OCI-M2 (cell line): ENCODE results near the gene CHN1.

Experiments used
- DNase-seq: peaks from one replicate; lab custom pipeline; 2025; ENCODE audit not compliant: unreplicated experiment; lab: John Stamatoyannopoulos, UW

The CHN1 gene

DNA sequence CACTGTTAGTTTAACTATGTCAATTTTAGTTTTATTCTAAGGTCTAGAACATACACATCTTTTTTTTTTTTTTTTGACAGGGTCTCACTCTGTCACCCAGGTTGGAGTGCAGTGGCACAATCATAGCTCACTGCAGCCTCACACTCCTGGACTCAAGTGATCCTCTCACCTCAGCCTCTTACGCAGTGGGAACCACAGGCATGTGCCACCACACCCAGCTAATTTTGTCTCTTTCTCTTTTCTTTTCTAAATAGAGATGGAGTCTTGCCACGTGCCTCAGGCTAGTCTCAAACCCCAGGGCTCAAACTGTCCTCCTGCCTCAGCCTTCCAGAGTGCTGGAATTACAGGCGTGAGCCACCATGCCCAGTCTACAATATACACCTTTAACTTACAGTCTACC is 171.4 kb downstream of the CHN1 start:
- DNase-seq, result no peak

DNA sequence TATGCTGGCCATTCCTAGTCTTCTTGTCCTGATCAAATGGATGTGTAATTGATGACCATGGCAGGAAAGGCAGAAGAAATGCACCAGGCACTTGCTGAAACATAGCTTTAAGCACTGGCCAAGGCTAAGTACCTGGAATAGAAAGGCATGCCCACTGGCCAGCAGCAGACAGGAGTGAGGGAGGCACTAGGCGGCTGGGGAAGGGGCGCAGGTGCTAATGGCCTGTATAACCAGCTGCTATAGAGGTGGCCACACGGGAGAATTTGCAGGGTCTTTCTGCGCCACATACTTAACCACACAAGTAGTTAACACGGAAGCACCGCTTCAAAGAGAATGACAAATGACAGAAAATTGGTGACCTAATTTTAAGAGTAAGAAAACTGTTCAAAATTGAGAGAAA is 174.6 kb downstream of the CHN1 start:
- no peak for DNase-seq

DNA sequence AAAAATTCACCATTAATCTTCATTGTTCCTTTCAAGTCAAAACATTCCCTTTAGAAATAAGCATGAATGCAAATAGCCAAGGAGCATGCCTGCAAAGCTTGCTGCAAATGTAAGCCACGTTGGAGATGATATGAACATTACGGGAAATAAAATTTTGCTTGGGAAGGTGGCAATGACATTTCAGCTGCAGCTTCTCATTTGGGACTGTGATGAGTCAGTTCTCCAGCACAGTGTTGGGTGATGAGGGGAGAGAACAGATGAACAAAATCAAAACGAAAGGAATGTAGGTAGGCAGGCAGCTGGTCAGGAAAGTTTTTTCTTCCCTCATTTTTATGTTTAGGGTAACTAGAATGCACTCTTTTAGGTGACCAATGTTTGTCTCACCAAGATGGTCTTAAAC is 175.6 kb downstream of the CHN1 start:
- DNase-seq, result no peak

DNA sequence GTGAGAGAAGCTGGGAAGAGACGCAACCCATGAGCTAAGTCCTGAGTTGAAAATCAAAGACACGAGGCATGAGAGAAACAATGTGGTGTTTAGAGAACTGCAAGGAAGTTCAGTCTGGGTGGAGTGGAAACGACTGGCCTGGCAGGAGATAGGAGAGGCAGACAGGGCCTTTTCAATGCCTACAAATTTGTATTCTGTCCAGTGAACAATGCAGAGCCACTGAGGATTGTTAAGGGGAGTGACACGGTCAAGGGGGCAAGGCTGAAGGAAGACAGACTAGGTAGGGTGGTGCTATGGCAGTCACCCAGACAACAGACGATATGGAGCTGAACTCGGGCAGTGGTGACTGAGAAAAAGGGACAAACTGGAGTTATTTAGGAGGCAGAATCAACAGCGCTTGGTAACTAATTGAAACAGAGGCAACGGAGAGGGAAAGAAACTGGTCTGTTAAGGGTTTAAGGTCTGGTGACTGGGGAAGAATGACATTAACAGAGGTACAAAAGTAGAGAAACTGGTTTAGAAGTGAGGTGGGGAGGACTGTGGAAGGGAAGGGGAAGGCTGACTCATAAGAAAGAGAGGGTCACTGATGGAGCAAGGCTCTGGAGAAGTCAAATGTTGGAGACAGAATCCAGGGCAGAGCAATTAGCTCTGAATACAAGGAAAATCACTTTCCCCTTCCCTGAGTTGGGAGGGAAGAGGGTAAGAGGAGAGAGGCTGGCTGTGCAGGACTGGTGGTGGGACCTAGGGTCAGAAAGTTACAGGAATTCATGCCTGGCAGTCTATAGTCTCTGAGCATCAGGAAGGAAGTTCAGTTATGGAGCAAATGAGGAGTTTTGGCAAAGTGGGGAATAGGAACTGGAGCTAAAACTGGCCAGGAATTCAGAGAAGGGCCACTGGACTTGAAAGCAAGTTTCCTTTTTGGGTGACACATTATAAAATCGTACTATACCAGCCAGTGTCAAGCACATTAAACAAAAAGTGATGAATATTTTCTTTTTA is 177.5 kb downstream of the CHN1 start:
- no peak for DNase-seq

GRCh38 chr2:174826051-174826450 is 179.1 kb downstream of the CHN1 start:
- DNase-seq, result no peak

- no peak for DNase-seq
Observed at GRCh38 chr2:174824068-174824467, 181.1 kb downstream of the CHN1 start.

GRCh38 chr2:174821628-174822027 is 183.6 kb downstream of the CHN1 start:
- DNase-seq, result no peak

DNA sequence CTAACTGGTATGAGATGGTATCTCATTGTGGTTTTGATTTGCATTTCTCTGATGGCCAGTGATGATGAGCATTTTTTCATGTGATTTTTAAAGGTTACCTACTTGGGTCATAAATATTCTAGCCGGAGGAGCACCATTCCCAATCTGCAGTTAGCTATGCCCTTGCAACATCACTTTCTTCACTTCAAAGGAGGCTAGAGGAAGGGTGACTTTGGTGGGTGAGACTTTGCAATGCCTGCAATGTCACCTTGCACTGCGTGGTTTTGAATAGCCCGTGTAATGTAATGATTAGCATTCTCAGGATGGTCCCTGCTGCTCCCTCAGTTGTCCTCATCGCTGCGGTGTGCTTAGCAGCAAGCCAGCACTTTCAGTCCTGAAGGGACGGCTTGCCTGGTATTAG is 184.8 kb downstream of the CHN1 start:
- DNase-seq, result no peak

DNA sequence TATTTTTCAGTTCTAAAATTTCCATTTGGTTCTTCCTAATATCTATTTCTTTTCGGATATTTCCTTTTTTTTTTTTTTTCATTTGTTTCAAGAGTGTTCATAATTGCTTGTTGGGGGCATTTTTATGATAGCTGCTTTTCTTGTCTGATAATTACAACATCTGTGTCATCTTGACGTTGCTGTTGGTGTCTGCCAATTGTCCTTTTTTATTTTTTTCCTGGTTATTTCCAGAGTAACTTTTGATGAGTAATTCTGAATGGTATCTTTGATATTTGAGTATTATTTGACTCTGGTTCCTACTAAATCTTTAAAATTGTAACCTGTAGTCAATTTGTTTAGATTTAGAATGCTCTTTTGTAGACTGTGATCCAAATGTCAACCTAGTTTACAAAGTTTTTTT is 189.7 kb downstream of the CHN1 start:
- no peak for DNase-seq

DNA sequence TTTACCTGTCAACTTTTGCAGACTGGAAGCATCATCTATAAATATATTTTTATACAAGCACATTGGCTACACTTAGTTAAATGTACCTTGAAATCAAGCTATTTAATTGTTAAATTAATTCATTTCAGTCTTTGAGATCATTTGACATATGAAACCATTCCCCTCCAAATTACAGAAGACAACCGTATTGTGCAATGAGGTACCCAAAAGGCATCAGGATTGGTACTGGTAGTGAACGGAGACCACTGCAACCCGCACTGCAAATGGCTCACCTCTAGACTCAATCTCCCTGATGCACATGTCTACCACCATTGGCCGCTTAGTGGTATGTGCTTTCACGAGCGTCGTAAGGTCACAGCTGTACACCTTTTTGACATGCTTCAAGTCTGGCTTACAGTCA is 193.1 kb downstream of the CHN1 start:
- no peak for DNase-seq

DNA sequence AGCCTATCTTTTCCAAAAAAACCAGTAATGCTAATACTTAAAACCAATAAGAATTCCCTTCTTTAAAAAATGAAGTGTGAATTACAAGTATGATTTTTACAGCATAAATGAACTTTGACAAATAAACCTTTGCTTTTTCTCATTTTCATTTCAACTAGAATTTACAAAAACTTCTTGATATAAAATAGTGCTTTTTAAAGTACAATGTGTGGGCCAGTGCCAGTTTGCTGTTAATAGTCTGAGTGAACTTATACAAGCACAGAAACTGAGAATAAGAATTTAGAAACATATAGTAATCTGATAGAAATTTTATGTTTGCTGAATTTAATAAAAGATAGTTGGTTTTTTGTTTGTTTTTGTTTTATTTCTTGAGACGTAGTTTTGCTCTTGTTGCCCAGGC is 197.2 kb downstream of the CHN1 start:
- DNase-seq, result no peak

GRCh38 chr2:174805803-174806202 is 199.4 kb downstream of the CHN1 start:
- no peak for DNase-seq

DNA sequence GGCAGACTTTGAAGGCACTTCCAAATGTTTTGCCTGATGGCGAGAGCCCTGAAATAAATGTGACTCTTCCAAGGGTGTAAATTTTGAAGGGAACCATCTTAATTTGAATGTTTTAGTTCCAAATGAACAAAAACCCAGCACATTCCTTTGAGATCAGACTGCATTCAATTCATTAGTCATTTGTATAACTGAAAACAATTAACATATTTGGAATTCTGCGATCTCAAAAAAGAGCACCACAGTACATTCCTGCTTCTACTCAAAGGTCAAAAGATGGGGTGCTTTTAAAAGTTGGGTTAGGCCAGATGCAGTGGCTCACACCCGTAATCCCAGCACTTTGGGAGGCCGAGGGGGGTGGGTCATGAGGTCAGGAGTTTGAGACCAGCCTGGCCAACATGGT is 202.7 kb downstream of the CHN1 start:
- no peak for DNase-seq

DNA sequence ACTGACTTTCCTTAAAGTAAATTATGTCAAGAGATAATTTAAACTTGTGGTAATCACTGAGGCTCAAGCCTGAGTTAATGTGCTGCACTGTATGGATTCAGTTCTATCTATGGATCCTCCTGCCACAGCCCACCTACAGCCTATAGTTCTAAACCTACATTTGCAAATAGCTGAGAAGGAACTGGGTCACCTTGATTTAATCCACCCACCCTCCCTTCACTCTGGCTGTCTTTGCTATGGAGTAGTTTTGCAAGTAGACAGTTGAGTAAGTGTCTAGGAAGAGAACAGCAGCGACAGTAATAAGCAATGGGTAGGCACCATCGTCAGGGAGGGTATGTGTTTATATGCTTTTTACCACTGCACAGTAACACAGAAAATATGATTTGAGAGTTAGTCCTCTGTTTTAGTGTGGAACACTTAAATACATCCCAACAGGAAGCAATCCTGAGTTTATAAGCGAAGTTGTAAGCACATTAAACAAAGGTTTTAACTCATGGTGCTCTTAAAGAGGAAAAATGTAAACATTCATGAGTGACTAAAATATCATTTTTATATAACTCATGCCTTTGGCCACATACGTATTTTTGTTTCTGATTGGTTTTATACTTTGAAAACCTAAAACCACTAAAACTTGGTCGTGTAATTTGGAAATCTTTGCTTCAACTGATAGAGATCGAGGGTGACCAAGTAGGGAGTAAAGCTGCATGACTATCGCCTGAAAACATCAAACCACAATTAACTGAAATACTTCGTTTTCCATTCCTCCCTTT is 204.6 kb downstream of the CHN1 start:
- DNase-seq, result no peak

GRCh38 chr2:174798801-174799200 is 206.4 kb downstream of the CHN1 start:
- DNase-seq, result no peak

DNA sequence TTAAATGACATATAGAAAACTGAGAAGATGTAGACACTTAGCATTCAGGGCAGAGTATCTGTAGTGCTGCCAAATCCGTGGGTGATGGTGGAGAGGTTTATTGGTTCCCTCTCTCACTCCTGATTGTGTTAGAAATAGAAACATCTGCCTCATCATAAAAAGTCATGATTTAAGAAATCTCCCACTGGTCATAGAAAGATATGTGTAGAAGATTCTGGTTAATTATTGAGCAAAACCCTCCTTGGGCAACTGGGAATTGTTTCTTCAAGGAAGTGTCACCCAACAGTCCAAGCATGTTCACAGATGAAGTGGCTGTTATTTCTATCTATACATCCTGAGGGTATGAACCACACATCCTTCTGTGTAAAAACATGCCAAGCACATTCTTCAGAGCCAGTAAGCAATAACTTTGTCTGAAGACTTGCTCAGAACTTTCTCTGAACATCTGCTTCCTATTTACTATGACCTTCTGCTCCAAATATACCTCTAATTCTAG is 207.4 kb downstream of the CHN1 start:
- no peak for DNase-seq

DNA sequence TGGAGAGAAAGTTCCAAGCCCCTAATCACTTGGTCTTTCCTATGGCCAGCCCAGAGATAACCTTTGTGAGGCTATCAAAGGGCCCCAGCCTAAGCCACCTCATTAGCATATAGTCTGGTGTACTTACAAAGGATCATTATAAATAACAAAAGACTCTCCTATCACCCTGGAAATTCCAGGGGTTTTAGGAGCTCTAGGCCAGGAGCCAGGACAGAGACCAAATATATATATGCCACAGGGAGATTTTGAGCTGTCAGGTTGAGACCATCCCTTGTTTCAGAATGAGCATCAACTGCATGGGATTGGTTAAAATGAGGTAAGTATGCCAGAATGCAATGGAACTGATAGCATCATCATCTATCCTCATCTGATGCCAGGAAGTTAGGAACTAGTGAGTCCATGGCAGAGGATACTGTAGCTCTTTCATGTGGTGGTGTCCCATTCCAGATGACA is 208.8 kb downstream of the CHN1 start:
- DNase-seq, result no peak

DNA sequence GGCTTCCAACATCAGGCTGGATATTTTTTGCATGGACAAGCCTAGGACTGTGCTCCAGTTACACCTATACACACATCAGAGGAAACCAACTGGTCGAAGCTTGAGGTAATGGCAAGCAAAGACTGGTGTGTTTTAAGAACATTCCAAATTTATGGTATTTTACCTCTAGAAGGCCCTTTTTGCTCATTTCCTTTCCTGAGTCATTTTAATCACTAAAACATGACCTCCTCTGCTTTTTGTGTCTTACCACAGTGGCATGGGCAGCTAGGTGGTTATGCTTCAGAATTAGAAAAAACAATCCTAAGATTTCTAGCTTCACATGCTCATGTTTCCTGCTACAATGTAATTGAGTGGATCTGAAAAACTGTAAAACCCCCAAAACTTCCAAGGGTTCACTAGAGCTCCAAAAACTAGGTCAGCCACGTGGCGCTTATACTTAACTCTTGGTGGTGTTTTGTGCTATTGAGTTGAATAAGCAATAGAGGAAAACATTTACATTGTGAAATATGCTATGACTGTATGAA is 210.3 kb downstream of the CHN1 start:
- DNase-seq, result no peak

DNA sequence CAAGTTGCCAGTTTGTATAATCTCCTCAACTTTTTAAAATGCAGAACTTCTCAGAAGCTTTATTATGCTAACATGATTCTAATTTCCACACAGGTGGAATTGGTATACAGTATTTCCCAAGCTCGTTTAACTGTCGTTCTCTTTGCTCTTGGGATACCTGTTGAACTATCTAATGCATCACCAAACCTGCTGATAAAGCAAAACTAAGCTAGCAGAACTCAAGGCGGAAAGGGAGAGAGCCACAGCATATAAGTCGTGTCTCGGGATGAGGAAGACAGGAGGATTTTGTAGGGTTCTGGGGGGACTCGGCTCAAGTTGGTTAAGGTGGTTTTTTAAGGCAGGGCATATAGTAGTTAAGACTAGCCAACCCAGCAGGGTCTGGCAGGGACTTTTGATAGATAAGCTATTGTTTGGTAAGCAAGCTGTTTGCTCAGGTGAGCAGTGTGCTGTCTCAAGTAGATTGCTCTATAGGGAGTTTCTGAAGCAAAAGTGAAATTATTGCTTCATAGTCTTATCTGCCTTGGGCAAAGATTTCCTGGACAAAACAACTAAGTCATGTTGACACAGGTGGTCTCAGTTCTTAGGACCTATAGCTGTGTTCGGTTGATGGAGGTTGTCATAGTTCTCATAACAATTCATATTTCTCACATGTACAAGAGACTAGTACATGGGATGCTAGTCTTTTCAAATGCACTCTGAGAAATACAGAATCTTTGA is 212.7 kb downstream of the CHN1 start:
- DNase-seq, result no peak

DNA sequence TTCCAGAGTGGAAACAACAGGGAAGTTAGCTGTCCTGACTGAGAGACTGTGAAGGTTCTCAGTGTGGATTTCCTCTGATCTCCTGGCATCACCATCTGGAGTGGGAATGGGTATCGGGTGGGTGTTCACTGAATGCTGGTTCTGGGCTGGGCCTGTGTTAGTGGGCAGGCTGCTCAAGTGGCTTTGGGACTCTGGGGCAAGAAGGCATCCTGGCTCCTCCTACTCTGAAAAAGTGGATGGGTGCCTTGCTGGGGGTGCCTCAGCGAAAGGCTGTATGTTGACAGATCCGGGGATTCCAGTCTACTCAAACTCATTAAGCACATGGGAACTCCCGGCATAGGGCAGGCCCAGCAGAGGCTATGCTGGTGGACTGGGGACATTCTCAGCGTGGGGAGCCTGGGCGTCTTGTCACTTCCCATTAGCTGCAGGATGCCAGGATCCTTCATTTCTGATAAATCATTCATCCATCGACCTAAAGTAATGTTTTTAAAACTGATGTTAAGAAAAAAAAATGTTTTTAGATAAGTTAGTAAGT is 213.4 kb downstream of the CHN1 start:
- DNase-seq, result no peak

- no peak for DNase-seq
Observed at GRCh38 chr2:174791020-174791419, 214.2 kb downstream of the CHN1 start.
